Heart right ventricle (tissue), 16 donors: Measurements from ENCODE around the gene TNIP1. TPM values are rescaled to one million over a fixed set of nuclear protein-coding genes. Genes with fewer than 3 reads are reported as not detected.

ENCODE experiments used
- ATAC-seq, 8 donors: fragments of 200-7000 bp; cut with Tn5 transposase; one replicate each; pipeline ENCODE4 v1.9.1; 2020; ENCODE audit warnings: mild to moderate bottlenecking in 8 of 8, moderate library complexity in 8 of 8, moderate number of reproducible peaks in 1 of 8
- DNase-seq, 2 donors: peaks; one replicate each; pipeline ENCODE4 v3.0.0-alpha.2; 2020
- H3K27ac ChIP-seq, 10 donors: fragments of 200-600 bp; sonication (generic) in 2 of 10; one replicate each; pipeline versions ENCODE4 v1.5.0 to v1.8.0; 2020 to 2022; ENCODE audit warnings: mild to moderate bottlenecking in 3 of 10
- H3K27me3 ChIP-seq, 7 donors: fragments of 200-600 bp; one replicate each; pipeline ENCODE4 v1.8.0; 2021 to 2022; ENCODE audit warnings: mild to moderate bottlenecking in 2 of 7
- H3K36me3 ChIP-seq, 9 donors: fragments of 200-600 bp; sonication (generic) in 1 of 9; one replicate each; pipeline versions ENCODE4 v1.5.0 to v1.8.0; 2020 to 2022; ENCODE audit warnings: mild to moderate bottlenecking in 2 of 9
- H3K4me1 ChIP-seq, 9 donors: fragments of 200-600 bp; sonication (generic) in 1 of 9; one replicate each; pipeline versions ENCODE4 v1.5.0 to v1.8.0; 2020 to 2022; ENCODE audit warnings: mild to moderate bottlenecking in 4 of 9
- H3K4me3 ChIP-seq, 10 donors: fragments of 200-600 bp; sonication (generic) in 2 of 10; one replicate each; pipeline versions ENCODE4 v1.5.0 to v1.8.0; 2020 to 2022; ENCODE audit warnings: mild to moderate bottlenecking in 7 of 10, moderate library complexity in 2 of 10
- H3K9me3 ChIP-seq, 11 donors: fragments of 200-600 bp in 10 of 11; sonication (generic) in 2 of 11; one replicate each; pipeline versions ENCODE4 v1.5.0 to v1.8.0; 2013 to 2022; ENCODE audit warnings: mild to moderate bottlenecking in 2 of 11, control low read depth in 1 of 11, moderate library complexity in 1 of 11
- WGBS, 2 donors: extraction: QIAGEN DNeasy Blood & Tissue Kit; methylation state at CpG; one replicate each; pipeline ENCODE4 v1.1.7; 2013; ENCODE audit warnings: inconsistent platforms in 1 of 2; 5-methylcytosine and 5-hydroxymethylcytosine counted together
- intact Hi-C, 10 donors: fragments of 100-400 bp; cut with DNase I; formaldehyde crosslinking; loops; one replicate each; pipeline versions ENCODE4 v1.11.1 to v1.14.2; 2022
- polyA plus RNA-seq, 2 donors: library from polyadenylated mRNA; stranded (reverse); fragments of 200-250 nt; gene quantifications; one replicate each; pipeline ENCODE4 v1.2.3, GENCODE V29; 2013
- total RNA-seq, 10 donors: library from RNA; stranded (reverse); fragmentation: NEBNext Ultra II Directional in 3 of 10; extraction: Animal tissue kit (Norgen Biotek cat#: 25700) in 3 of 10; gene quantifications; one replicate each; pipeline versions ENCODE4 v1.2.1 to v1.2.4, GENCODE V29; 2021 to 2023
- TF ChIP-seq, protein P1 (sequence below), 9 donors: fragments of 200-600 bp; sonication (generic) in 2 of 9; IDR thresholded peaks; one replicate each; pipeline versions ENCODE4 v1.5.0 to v1.8.0; 2021 to 2022; ENCODE audit warnings: antibody characterized with exemption in 9 of 9, mild to moderate bottlenecking in 5 of 9, moderate library complexity in 1 of 9
- donor health status: Arrhythmogenic right ventricular cardiomyopathy.
- donor health status: ischemic (EF 13 %, LVEDD 7.1; RV severe dilation, severe dysfunction).
- donor health status: healthy with polysubstance abuse.
- donor health status: DM: no; HTN: yes; CAD: no.
- donor health status: DM: no; HTN: no; CAD: no.
- donor health status: ischemic (EF 25% LVEDD 6.9; RV normal size, moderate dysfunction).
- donor health status: ischemic (EF 25% LVEDD 5.7; RV mildly dilated, moderate dysfunction).
- donor health status: healthy.
- donor health status: DM: yes; HTN: yes; CAD: no.
- donor health status: Ischemic cardiomyopathy.
- donor health status: ischemic (EF 35%, LVEDD 5.7; RV mildly dilated, moderate dysfunction).
- donor health status: nonischemic (EF 11% LVEDD 7.7; RV severe dilation, severe dysfunction).
- donor health status: DM: yes; HTN: yes; CAD: no.
- donor health status: PGD.
- donor health status: ischemic (EF 29% LVEDD 5.4; RV normal size, mild dysfunction).
- donor health status: nonischemic (EF 23%, LVEDD 6.1; RV moderate dilation, normal function).

The TNIP1 gene
- total and polyA plus RNA-seq, 12 donors: 63.8 to 130 (median 124) TPM

DNA sequence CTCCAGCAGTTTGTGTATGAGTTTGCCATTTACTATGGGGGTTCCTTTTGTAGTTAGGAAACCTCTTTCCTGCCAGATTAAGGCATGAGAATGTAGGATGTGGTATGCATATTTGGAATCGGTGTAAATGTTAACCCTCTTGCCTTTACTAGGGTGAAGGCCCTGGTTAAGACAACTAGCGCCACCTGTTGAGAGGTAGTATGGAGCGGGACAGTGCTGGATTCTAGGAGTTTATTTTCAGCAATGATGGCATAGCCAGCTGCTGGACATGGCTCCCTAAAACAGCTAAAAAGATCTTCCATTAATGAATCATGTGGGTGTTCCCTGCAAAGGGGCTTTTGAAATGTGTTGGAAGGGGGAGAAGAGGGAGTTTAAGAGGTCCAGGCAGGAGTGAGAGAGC lies 91.1 kb downstream of the TNIP1 start:
- no peak overlapping the region for H3K4me3 ChIP-seq
- H3K4me1 ChIP-seq: peaks cover 0 to 9% (median 0%) of the 10 kb centered on the region in 9 donors
- intact Hi-C loops: no loop called here
- H3K27me3 ChIP-seq: no peaks in the 10 kb centered on the region
- no peak overlapping the region for H3K27ac ChIP-seq
- ATAC-seq (peak in 2 of 8 donors; percentile 54 to 55), DNase-seq (no peak)
- 61 to 63% methylated on average over 3 of the region's 3 CpGs for WGBS, 2 donors
- no peaks in the 10 kb centered on the region for H3K36me3 ChIP-seq
- H3K9me3 ChIP-seq: peaks cover 0 to 9% (median 0%) of the 10 kb centered on the region in 11 donors
- TF ChIP-seq, protein P1, sequence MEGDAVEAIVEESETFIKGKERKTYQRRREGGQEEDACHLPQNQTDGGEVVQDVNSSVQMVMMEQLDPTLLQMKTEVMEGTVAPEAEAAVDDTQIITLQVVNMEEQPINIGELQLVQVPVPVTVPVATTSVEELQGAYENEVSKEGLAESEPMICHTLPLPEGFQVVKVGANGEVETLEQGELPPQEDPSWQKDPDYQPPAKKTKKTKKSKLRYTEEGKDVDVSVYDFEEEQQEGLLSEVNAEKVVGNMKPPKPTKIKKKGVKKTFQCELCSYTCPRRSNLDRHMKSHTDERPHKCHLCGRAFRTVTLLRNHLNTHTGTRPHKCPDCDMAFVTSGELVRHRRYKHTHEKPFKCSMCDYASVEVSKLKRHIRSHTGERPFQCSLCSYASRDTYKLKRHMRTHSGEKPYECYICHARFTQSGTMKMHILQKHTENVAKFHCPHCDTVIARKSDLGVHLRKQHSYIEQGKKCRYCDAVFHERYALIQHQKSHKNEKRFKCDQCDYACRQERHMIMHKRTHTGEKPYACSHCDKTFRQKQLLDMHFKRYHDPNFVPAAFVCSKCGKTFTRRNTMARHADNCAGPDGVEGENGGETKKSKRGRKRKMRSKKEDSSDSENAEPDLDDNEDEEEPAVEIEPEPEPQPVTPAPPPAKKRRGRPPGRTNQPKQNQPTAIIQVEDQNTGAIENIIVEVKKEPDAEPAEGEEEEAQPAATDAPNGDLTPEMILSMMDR (IDR thresholded peaks at IDR 0.05): peak in 5 of 9 donors; percentile 6 to 17 (median 10)

DNA sequence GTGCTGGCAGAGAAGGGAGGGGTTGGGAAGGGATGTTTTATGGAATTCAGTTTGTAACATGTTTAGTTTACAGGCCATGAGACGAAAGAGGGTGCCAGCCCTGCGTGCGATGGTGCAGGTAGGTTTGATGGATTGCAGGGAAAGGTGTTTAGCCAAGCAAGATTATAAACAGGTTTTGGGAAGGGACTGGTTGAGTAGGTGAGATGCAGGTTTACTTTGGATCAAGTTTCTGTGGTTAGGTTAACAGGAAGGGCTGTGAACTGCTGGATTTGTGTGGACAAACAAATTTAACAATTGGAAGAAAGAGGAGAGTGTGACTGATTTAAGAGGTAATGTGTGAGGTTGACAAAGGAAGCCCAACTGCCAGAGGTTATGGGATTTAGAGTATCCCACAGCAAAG lies 93.1 kb downstream of the TNIP1 start:
- H3K4me1 ChIP-seq: no peaks in the 10 kb centered on the region
- intact Hi-C loops: no loop called here
- TF ChIP-seq, protein P1 (IDR thresholded peaks at IDR 0.05): no peak
- H3K27ac ChIP-seq: no peak overlapping the region
- WGBS, 2 donors: 93 to 94% methylated on average over 3 of the region's 3 CpGs
- no peak for DNase-seq
- no peak overlapping the region for H3K4me3 ChIP-seq
- no peaks in the 10 kb centered on the region for H3K27me3 ChIP-seq
- H3K9me3 ChIP-seq: peaks cover 0 to 7% (median 0%) of the 10 kb centered on the region in 11 donors
- H3K36me3 ChIP-seq: no peaks in the 10 kb centered on the region
- no peak for ATAC-seq

Other genes with a start within 250 kb of the TNIP1 start
- not detected for gene IRGM, start 234.5 kb downstream of the TNIP1 start, total RNA-seq
- under 1 TPM in 1 of 2 donors, not detected in 1; 0.06 TPM for gene IRGM, start 234.5 kb downstream of the TNIP1 start, polyA plus RNA-seq
- gene ZNF300, start 176.1 kb downstream of the TNIP1 start, total RNA-seq: 1 to 10 TPM in 4 of 10 donors, under 1 TPM in 6; 0.51 to 1.5 (median 0.83) TPM
- 1 to 10 TPM; 1.4 to 4.8 TPM for gene ZNF300, start 176.1 kb downstream of the TNIP1 start, polyA plus RNA-seq
- gene GPX3, start 60.4 kb downstream of the TNIP1 start, total RNA-seq: 100 to 1,000 TPM; 208 to 990 (median 601) TPM
- 1,000 to 10,000 TPM; 1,059 to 1,234 TPM for gene GPX3, start 60.4 kb downstream of the TNIP1 start, polyA plus RNA-seq
- 100 to 1,000 TPM; 182 to 275 (median 219) TPM for gene ANXA6, start 76.7 kb upstream of the TNIP1 start, total RNA-seq
- gene ANXA6, start 76.7 kb upstream of the TNIP1 start, polyA plus RNA-seq: 100 to 1,000 TPM; 137 to 162 TPM
- gene CCDC69, start 143.1 kb upstream of the TNIP1 start, total RNA-seq: 100 to 1,000 TPM in 7 of 10 donors, 10 to 100 TPM in 3; 74.9 to 172 (median 104) TPM
- gene CCDC69, start 143.1 kb upstream of the TNIP1 start, polyA plus RNA-seq: 100 to 1,000 TPM in 1 of 2 donors, 10 to 100 TPM in 1; 50.8 to 191 TPM
- 10 to 100 TPM; 30.5 to 47.1 (median 36.5) TPM for gene GM2A, start 172.2 kb upstream of the TNIP1 start, total RNA-seq
- gene GM2A, start 172.2 kb upstream of the TNIP1 start, polyA plus RNA-seq: 10 to 100 TPM; 18.1 to 19.9 TPM
- gene SLC36A3, start 222.7 kb upstream of the TNIP1 start, total RNA-seq: not detected
- gene SLC36A3, start 222.7 kb upstream of the TNIP1 start, polyA plus RNA-seq: not detected